Measurements from ENCODE around the gene VPS35L.
"Not testable (repeated sequence)": the region's sequence is repeated elsewhere in the genome, so short reads cannot be mapped to it uniquely, and the experiment has no call there.

The VPS35L gene

DNA sequence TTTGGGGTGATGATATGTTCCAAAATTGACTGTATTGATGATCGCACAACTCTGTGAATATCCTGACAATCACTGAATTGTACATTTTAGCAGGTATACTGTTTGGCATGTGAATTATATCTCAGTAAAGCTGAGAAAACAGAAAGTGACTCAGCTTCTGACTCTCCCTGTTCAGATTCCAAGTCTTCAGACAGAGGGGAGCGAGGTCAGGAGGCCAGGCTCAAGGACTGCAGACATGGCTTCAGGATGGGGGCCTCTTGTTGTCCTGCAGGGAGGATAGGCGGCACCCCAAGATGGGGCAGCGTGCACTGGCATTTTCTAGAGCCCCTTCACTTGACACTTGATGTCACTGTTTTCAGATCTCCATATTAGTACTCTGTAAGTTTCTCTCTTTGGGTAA is 116.9 kb downstream of the VPS35L start:
- no peak for DNase-seq (ENCODE audit: extremely low read depth, insufficient read length)
- Histone ChIP-seq H3K27me3 (replicated peaks; ENCODE audit: control insufficient read depth, insufficient read depth, low read length) (no peaks in the 10 kb centered on the region), H3K36me3 (ENCODE audit: control insufficient read depth, insufficient read depth, low read length) (peaks cover under 1% of the 10 kb centered on the region), H3K4me3 (replicated peaks; ENCODE audit: low read depth, low read length) (no peak overlapping the region)
- TF ChIP-seq, protein P1, sequence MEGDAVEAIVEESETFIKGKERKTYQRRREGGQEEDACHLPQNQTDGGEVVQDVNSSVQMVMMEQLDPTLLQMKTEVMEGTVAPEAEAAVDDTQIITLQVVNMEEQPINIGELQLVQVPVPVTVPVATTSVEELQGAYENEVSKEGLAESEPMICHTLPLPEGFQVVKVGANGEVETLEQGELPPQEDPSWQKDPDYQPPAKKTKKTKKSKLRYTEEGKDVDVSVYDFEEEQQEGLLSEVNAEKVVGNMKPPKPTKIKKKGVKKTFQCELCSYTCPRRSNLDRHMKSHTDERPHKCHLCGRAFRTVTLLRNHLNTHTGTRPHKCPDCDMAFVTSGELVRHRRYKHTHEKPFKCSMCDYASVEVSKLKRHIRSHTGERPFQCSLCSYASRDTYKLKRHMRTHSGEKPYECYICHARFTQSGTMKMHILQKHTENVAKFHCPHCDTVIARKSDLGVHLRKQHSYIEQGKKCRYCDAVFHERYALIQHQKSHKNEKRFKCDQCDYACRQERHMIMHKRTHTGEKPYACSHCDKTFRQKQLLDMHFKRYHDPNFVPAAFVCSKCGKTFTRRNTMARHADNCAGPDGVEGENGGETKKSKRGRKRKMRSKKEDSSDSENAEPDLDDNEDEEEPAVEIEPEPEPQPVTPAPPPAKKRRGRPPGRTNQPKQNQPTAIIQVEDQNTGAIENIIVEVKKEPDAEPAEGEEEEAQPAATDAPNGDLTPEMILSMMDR (IDR thresholded peaks at IDR 0.05; ENCODE audit: insufficient read depth, low read length, poor library complexity, severe bottlenecking), result no peak

DNA sequence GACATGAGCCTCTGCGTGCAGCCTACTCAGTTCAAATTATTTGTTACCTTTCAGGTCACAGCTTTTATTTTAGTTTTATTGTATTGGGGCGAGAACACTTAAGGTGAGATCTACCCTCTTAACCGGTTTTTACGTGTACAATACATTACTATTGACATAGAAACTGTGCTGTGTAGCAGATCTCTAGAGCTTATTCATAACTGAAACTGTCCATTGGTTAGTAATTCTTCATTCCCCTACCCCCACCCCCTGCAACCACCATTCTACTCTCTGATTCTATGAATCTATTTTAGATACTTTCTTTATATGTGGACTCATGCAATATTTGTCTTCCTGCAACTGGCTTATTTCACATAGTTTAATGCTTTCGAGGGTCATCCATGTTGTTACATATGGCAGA is 119.0 kb downstream of the VPS35L start:
- Histone ChIP-seq H3K36me3 (ENCODE audit: control insufficient read depth, insufficient read depth, low read length) (peaks cover 2% of the 10 kb centered on the region), H3K4me3 (replicated peaks; ENCODE audit: low read depth, low read length) (no peak overlapping the region), H3K27me3 (replicated peaks; ENCODE audit: control insufficient read depth, insufficient read depth, low read length) (no peaks in the 10 kb centered on the region)
- TF ChIP-seq, protein P1 (IDR thresholded peaks at IDR 0.05; ENCODE audit: insufficient read depth, low read length, poor library complexity, severe bottlenecking), result no peak
- DNase-seq (ENCODE audit: extremely low read depth, insufficient read length), result no peak

DNA sequence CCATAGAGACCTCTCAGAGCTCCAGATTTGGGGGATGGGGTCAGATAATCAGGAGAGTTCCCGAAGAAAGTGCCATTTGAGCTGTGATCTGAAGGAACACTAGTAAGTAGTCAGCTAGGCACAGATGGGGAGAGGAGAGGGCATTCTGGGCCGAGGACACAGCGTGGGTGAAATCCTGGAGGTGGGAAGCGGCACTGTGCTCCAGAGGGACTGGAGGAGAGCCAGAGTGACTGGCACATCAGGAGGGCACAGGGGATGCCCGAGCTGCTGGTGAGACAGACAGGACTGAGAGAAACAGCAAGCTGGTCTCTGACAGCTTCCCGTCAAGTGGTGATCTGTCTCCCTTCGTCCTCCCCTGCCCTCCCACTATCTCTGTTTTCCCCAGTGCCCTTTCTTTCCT is 121.9 kb downstream of the VPS35L start:
- TF ChIP-seq, protein P1 (IDR thresholded peaks at IDR 0.05; ENCODE audit: insufficient read depth, low read length, poor library complexity, severe bottlenecking), result no peak
- peaks cover 4% of the 10 kb centered on the region for H3K36me3 ChIP-seq (ENCODE audit: control insufficient read depth, insufficient read depth, low read length)
- H3K4me3 ChIP-seq (replicated peaks; ENCODE audit: low read depth, low read length), result no peak overlapping the region
- no peaks in the 10 kb centered on the region for H3K27me3 ChIP-seq (replicated peaks; ENCODE audit: control insufficient read depth, insufficient read depth, low read length)
- DNase-seq (ENCODE audit: extremely low read depth, insufficient read length), result no peak

DNA sequence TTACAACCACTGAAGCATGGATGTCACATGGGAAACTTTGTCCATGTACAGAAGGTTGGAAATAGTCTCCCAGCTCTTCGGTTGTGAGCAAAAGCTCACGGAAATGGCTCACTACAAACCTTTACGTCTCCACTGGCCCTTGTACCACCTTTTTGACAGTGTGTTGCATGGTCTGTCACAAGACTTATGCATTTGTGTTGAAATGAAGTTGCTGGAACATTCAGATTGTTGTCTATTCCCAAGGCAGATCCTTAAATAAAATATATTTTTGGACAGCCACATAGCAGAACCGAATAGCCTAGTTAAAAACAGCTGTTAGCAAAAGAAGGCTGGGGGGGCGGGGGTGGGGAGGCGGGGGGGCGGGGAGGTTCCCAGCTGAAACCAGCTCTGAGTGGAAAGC is 123.3 kb downstream of the VPS35L start:
- peaks cover 5% of the 10 kb centered on the region for H3K36me3 ChIP-seq (ENCODE audit: control insufficient read depth, insufficient read depth, low read length)
- no peak overlapping the region for H3K4me3 ChIP-seq (replicated peaks; ENCODE audit: low read depth, low read length)
- H3K27me3 ChIP-seq (replicated peaks; ENCODE audit: control insufficient read depth, insufficient read depth, low read length), result no peaks in the 10 kb centered on the region
- DNase-seq (ENCODE audit: extremely low read depth, insufficient read length), result no peak
- TF ChIP-seq, protein P1 (IDR thresholded peaks at IDR 0.05; ENCODE audit: insufficient read depth, low read length, poor library complexity, severe bottlenecking), result no peak

DNA sequence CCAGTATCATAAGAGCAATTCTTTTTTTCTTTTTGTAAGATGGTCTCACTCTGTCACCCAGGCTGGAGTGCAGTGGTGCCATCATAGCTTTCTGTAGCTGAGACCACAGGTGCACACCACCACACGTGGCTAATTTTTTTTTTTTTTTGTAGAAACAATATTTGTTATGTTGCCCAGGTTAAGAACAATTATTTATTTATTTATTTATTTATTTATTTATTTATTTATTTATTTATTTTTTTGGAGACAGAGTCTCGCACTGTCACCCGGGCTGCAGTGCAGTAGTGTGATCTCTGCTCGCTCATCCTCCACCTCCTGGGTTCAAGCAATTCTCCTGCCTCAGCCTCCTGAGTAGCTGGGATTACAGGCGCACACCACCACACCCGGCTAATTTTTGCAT is 123.8 kb downstream of the VPS35L start:
- H3K4me3 ChIP-seq (replicated peaks; ENCODE audit: low read depth, low read length); H3K27me3 ChIP-seq (replicated peaks; ENCODE audit: control insufficient read depth, insufficient read depth, low read length); H3K36me3 ChIP-seq (ENCODE audit: control insufficient read depth, insufficient read depth, low read length); DNase-seq (ENCODE audit: extremely low read depth, insufficient read length): not testable (repeated sequence)

DNA sequence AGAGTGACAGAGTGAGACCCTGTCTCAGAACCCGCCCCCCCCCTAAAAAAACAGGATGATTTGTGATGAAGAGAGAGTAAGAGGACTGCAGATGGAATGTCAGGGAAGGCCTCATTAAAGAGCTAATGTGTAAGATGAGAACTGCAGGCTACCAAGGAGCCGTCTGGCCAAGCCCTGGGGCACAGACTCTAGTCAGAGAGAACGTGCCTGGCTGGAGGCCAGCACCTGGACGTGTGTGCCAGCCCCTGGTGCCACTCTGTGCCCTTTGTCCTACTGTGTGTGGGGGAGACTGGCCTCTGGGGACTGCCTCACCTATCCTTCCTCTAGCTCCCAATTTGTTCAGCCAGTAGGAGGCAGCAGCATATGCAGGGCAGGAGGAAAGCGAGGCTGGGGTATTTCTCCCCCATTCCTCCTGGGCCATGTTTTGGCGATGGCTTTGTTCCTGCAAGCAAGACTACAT is 125.4 kb downstream of the VPS35L start:
- H3K27me3 ChIP-seq (replicated peaks; ENCODE audit: control insufficient read depth, insufficient read depth, low read length), result no peaks in the 10 kb centered on the region
- DNase-seq (ENCODE audit: extremely low read depth, insufficient read length), result no peak
- TF ChIP-seq, protein P1 (IDR thresholded peaks at IDR 0.05; ENCODE audit: insufficient read depth, low read length, poor library complexity, severe bottlenecking), result no peak
- peaks cover 13% of the 10 kb centered on the region for H3K36me3 ChIP-seq (ENCODE audit: control insufficient read depth, insufficient read depth, low read length)
- H3K4me3 ChIP-seq (replicated peaks; ENCODE audit: low read depth, low read length), result no peak overlapping the region
